ENCODE results near the gene FAM53C.

DNA sequence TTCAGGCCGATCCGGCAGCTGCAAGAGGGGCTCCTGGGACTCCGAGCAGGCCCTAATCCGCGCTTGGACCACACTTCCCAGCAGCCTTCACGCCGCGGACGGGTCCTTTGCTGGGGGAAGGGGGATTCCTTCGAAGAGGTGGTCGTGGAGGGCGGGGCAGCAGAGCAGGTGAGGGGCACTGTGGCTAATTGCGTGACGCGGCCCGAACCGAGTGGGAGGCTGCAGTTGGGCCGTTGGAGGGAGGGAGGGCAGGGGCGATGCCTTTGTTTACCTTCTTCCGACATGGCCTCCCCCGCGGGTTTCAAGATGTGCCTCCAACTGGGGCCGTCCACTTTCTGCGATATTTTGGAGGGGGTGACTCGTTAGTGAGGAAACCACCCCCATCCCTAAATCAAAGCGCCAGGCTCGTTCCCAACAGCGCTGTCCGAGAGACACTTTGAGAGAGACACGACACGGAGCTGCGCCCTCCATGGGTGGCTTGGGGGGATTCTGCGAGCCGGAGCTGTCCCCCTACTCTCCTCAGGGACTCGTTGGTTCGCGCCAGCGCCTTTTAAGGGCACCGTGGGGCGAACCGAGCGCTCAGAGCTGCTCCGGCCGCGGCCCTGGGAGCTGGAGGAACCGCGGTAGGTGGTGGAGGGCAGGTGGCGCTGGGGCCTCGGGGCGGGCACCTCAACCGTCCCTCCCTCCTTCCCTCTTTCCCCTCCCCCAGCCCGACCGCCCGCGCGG, at the start of gene FAM53C:
- TF ChIP-seq EZH2phosphoT487 (IDR thresholded peaks at IDR 0.05; ENCODE audit: insufficient read depth, low read depth) (no peak), EZH2 (IDR thresholded peaks at IDR 0.05; ENCODE audit: insufficient read depth, poor library complexity, severe bottlenecking) (no peak)

All from GM23248 (cell line).